ENCODE results near the gene LRRC47. TPM values are rescaled to one million over a fixed set of nuclear protein-coding genes. Genes with fewer than 3 reads are reported as not detected.

The LRRC47 gene
- total RNA-seq, 1 donor from 2014 or later: 37.9 TPM

DNA sequence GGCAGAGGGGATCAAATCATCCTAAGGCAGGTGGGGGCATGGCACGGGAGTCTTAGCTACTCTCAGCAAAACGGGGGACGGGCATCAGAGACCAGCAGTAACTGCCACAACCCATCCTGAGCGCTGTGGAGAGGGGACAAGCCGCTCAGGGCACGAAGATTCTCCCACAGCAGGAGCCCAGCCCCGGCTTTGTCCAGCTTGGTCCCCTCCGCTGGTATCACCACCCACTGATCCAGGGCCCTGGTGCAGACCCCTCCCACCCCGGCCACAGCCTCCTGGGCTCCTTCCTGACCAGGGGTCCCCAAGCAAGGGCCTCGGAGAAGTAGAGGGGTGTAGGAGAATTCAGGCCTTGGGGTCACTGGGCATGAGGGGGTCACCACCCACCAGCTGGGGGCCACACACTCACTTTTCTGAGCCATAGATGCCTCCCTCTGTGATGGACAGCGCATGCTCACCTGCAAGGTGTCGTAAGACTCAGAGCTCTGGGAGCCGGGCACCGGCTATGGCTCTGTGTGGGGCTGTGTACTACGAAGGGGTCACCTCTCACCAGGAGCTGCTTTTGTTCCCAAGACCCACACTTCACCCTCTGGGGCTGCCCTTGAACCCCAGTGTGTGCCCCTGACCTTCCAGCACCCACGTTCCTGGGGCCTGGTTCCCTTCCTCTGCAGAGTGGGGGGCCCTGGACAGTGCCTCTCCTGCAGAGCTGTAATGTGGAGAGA, 26.1 kb downstream of the LRRC47 start:
- H3K36me3 ChIP-seq (ENCODE audit: control insufficient read depth, insufficient read depth, low read length): no peaks in the 10 kb centered on the region
- FAIRE-seq: no peak

DNA sequence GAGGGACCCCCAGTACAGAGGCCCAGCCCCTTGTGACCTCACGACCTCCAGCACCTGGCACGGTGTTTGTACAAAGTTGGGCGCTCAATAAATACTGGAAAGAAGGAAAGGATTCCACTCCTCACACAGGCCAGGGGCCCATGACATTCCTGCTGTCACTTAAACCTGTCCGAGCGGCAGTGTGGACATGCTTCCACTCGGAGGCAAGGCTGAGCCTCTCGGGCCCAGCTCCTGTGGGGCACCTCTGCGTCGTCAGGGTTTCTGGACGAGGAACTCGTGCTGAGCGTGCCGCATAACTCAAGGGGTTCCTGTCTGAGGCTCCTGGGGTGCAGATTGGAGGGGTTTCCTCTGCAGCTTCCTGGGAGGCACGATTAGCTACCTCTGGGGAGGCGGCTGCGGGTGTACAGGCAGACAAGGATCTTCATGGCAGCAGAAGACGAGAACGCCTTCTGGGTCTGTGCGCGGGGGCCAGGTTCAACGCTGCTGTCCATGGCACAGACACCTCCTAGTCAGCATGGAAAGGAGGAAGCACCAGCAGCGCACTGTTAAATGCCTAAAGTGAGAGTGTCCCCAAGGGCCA, 27.4 kb downstream of the LRRC47 start:
- TF ChIP-seq, protein P1, sequence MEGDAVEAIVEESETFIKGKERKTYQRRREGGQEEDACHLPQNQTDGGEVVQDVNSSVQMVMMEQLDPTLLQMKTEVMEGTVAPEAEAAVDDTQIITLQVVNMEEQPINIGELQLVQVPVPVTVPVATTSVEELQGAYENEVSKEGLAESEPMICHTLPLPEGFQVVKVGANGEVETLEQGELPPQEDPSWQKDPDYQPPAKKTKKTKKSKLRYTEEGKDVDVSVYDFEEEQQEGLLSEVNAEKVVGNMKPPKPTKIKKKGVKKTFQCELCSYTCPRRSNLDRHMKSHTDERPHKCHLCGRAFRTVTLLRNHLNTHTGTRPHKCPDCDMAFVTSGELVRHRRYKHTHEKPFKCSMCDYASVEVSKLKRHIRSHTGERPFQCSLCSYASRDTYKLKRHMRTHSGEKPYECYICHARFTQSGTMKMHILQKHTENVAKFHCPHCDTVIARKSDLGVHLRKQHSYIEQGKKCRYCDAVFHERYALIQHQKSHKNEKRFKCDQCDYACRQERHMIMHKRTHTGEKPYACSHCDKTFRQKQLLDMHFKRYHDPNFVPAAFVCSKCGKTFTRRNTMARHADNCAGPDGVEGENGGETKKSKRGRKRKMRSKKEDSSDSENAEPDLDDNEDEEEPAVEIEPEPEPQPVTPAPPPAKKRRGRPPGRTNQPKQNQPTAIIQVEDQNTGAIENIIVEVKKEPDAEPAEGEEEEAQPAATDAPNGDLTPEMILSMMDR (IDR thresholded peaks at IDR 0.05; ENCODE audit: insufficient read depth, low read length, severe bottlenecking): no peak
- Histone ChIP-seq H3K27me3 (ENCODE audit: control insufficient read depth, insufficient read depth, low read length) (peaks cover 4% of the 10 kb centered on the region), H3K4me3 (ENCODE audit: low read depth, low read length) (no peak overlapping the region), H3K36me3 (ENCODE audit: control insufficient read depth, insufficient read depth, low read length) (no peaks in the 10 kb centered on the region)
- FAIRE-seq: no peak
- DNase-seq (ENCODE audit: low read depth): no peak

More for the DNA sequence above, 26.1 kb downstream of the LRRC47 start:
- Histone ChIP-seq H3K27me3 (ENCODE audit: control insufficient read depth, insufficient read depth, low read length) (peaks cover 4% of the 10 kb centered on the region), H3K4me3 (ENCODE audit: low read depth, low read length) (no peak overlapping the region)
- TF ChIP-seq, protein P1 (IDR thresholded peaks at IDR 0.05; ENCODE audit: insufficient read depth, low read length, severe bottlenecking): no peak
- DNase-seq (ENCODE audit: low read depth): no peak

DNA sequence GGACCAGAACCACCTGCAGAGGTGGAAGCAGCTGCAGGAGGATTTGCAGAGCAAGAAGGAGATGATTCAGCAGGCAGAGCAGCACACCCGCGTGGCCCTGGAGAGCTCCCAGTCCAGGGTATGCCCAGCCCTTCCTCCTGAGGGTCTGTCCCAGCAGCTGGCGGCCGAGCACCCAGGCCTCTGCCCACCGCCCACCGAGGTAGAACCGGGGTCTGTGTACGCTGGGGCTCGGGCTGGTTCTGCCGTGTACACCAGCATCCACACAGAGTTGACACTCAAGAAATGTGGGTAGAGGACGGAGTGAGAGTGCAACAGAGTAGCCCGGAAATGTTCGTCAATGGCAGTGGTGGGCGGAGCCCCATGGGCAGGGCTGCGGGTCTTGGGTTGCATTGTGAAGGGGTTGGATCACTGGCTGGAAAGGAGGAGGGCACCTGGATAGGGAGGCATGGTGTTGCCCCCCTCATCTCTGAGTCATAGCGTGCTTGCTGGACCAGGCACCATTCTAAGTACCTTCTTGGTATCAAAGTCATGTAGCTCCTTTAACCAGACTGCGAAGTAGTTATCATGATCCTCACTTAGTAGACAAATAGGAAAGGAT, 28.9 kb downstream of the LRRC47 start:
- no peaks in the 10 kb centered on the region for H3K36me3 ChIP-seq (ENCODE audit: control insufficient read depth, insufficient read depth, low read length)
- no peak for FAIRE-seq
- DNase-seq (ENCODE audit: low read depth): no peak
- H3K27me3 ChIP-seq (ENCODE audit: control insufficient read depth, insufficient read depth, low read length): peaks cover 4% of the 10 kb centered on the region
- no peak overlapping the region for H3K4me3 ChIP-seq (ENCODE audit: low read depth, low read length)
- TF ChIP-seq, protein P1 (IDR thresholded peaks at IDR 0.05; ENCODE audit: insufficient read depth, low read length, severe bottlenecking): no peak

DNA sequence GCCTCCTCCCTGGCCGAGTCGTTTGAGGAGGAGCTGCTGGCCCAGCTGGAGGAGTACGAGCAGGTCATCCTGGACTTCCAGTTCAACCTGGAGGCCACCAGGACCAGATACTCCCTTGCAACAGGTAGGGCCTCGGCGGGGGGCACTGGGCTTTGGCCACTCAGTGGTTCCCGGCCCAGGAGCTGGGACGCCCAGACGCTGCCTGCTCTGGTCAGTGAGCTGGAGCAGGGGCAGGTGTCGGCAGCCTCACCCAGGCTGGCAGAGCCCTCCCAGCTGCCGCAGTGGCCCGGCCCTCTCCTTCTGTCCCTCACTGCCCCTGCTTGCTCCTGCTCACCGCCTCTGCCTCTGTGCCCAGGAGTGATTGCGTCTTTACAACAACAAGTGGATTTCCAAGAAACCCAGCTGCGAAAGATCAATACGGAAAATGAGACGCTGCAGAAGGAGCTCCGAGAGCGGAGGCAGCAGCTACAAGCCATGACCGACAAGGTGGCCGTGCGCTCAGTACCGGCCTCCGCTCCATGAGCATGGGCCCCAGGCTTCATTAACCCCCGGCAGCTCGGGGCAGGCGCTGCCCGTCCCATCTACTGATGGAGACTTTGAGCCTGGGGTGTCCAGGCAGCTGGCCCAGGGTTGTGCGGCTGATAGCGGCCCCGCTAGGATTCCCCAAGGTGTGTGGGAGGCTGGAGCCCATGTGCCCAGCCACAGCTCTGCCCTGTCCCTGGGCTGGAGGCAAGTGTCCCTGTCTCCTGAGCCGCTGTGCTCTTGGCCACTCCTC, 32.8 kb downstream of the LRRC47 start:
- H3K4me3 ChIP-seq (ENCODE audit: low read depth, low read length): no peak overlapping the region
- no peak for FAIRE-seq
- H3K36me3 ChIP-seq (ENCODE audit: control insufficient read depth, insufficient read depth, low read length): no peaks in the 10 kb centered on the region
- TF ChIP-seq, protein P1 (IDR thresholded peaks at IDR 0.05; ENCODE audit: insufficient read depth, low read length, severe bottlenecking): no peak
- H3K27me3 ChIP-seq (ENCODE audit: control insufficient read depth, insufficient read depth, low read length): no peaks in the 10 kb centered on the region
- no peak for DNase-seq (ENCODE audit: low read depth)

DNA sequence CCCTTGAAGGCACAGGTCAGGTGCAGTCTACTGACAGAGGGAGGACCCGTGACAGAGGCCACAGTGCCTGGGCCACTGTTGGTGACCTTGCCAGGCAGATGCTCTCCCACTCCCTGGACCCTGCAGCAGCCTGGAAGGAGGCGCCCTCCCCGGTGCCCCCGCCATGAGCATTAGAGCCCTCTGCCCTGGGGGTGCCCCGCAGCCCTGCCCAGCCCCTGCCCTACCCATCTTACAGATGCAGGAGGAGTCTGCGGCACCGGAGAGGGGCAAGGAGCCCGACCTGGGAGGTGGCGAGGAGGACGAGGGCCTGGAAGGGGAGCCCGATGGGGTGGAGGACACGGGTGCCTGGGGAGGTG, 33.4 kb downstream of the LRRC47 start:
- no peaks in the 10 kb centered on the region for H3K27me3 ChIP-seq (ENCODE audit: control insufficient read depth, insufficient read depth, low read length)
- TF ChIP-seq, protein P1 (IDR thresholded peaks at IDR 0.05; ENCODE audit: insufficient read depth, low read length, severe bottlenecking): no peak
- H3K4me3 ChIP-seq (ENCODE audit: low read depth, low read length): no peak overlapping the region
- FAIRE-seq (no peak), DNase-seq (ENCODE audit: low read depth) (no peak)
- no peaks in the 10 kb centered on the region for H3K36me3 ChIP-seq (ENCODE audit: control insufficient read depth, insufficient read depth, low read length)
